GM21825 (cell line): ENCODE measurements around the gene GALNT15.

ENCODE experiments used
- ATAC-seq: cut with Tn5 transposase; IDR thresholded peaks from one replicate; pipeline ENCODE4 v1.9.1; 2021; ENCODE audit warnings: mild to moderate bottlenecking, moderate library complexity; ENCODE audit not compliant: unreplicated experiment

Gene GALNT15

GRCh38 chr3:16186565-16186964 lies 12.1 kb downstream of the GALNT15 start:
- no peak for ATAC-seq

DNA sequence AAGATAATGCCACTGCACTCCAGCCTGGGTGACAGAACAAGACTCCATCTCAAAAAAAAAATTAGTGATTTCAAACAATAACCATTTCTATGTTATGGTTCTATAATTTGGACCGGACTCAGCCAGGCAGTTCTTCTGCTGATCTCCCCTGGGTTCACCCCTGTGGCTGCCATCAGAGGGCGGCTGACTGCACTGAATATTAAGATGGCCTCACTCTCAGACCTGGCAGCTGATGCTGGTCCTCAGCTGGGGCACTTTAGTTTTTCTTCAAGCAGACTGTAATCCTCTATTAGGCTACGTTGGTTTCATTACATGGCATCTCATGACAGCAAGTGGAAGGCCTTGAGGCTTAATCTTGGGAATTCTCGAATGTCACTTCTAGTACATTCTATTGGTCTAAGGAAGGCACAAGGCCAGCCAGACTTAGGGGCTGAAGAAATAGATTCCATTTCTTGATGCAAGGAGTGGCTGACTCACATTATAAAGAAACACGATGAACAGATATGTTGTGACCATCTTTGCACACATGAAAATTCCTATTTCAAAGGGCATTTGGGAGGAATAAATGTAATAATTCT lies 12.8 kb downstream of the GALNT15 start:
- ATAC-seq, result no peak

- no peak for ATAC-seq
These were observed 13.6 kb downstream of the GALNT15 start for GRCh38 chr3:16188071-16188470.

- ATAC-seq, result no peak
These were observed 14.7 kb downstream of the GALNT15 start for GRCh38 chr3:16189201-16189600.

- ATAC-seq, result no peak
These were observed 16.2 kb downstream of the GALNT15 start for GRCh38 chr3:16190704-16191103.

DNA sequence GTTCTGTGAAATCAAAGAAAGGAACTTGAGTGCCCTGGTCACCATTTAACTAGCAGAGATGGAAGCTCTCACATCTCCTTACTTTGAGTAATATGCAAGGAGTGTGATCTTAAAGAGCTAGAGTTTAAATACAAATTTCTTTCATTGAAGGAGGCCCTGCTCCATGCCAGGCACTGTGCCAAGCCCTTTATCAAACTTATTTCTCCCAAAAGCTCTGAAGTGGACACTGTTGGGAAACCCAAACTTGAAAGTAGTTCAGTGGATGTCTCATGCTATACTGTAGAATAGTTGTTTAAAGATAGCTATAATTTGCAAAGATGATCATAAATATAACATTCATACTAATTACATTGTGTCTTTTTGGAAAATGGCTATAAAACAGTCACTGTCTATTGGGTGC lies 17.1 kb downstream of the GALNT15 start:
- no peak for ATAC-seq

GRCh38 chr3:16192176-16192811 lies 17.8 kb downstream of the GALNT15 start:
- ATAC-seq, result no peak

GRCh38 chr3:16198427-16198826 lies 23.9 kb downstream of the GALNT15 start:
- no peak for ATAC-seq

DNA sequence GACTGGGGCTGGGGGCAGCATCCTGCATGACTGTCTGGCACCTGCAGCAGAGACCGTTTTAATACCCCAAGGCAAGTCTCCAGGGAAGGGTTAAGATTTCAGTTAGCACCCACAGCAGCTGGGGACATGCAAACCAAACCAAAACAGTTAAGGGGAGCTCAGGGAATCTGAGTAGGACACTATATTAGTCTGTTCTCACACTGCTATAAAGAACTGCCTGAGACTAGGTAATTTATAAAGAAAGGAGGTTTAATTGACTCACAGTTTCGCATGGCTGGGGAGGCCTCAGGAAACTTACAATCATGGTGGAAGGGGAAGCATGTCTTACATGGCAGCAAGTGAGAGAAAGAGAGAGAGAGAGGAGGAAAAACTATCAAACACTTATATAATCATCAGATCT lies 25.3 kb downstream of the GALNT15 start:
- no peak for ATAC-seq

DNA sequence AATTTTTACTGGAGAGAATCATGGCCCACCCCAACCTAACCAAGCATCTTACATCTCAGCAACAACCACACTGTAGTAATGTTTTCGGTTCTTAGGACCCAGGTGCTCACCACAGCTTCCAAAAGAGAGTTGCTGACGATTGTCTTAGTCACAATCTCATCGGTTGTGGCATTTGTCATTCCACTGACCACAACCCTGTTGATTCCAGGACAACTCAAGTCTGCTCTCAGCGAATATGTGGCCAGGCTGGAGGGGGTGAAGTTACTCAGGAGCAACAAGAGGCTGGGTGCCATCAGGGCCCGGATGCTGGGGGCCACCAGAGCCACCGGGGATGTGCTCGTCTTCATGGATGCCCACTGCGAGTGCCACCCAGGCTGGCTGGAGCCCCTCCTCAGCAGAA lies 25.9 kb downstream of the GALNT15 start:
- ATAC-seq, result no peak

- no peak for ATAC-seq
These were observed 28.6 kb downstream of the GALNT15 start for GRCh38 chr3:16203031-16203430.

- ATAC-seq, result no peak
These were observed 29.5 kb downstream of the GALNT15 start for GRCh38 chr3:16203671-16204629.

- ATAC-seq, result no peak
These were observed 30.3 kb downstream of the GALNT15 start for GRCh38 chr3:16204751-16205150.

- no peak for ATAC-seq
These were observed 30.8 kb downstream of the GALNT15 start for GRCh38 chr3:16205156-16205870.

DNA sequence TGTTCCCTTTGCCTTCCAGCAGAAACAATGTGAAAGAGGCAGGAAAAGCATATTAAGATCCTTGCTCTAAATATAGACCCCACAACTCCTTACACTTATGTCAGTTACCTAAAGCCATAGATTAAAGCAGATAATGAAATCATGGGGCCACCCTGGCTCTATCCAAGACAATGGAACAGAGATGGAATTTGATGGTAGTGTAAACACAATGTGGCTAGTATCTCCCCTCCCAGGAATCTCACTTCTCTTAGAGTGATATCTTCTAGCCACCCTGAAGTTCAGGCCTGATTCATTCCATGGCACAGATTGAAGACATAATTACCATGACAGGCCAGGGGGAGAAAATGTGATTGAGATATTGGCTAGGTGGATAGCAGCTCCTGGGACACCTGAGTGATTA lies 32.6 kb downstream of the GALNT15 start:
- no peak for ATAC-seq

- no peak for ATAC-seq
These were observed 36.9 kb downstream of the GALNT15 start for GRCh38 chr3:16211176-16211904.

GRCh38 chr3:16214366-16214765 lies 39.9 kb downstream of the GALNT15 start:
- ATAC-seq, result no peak

- ATAC-seq, result no peak
These were observed 42.0 kb downstream of the GALNT15 start for GRCh38 chr3:16216373-16216935.

- ATAC-seq, result no peak
These were observed 45.3 kb downstream of the GALNT15 start for GRCh38 chr3:16219777-16220176.

- ATAC-seq, result no peak
These were observed 47.5 kb downstream of the GALNT15 start for GRCh38 chr3:16221990-16222389.
